Bronchial epithelial cell (primary cell): Measurements from ENCODE around the gene FHIT. TPM values are rescaled to one million over a fixed set of nuclear protein-coding genes. Genes with fewer than 3 reads are reported as not detected.

Source experiments
- DNase-seq: peaks from one replicate; pipeline ENCODE4 v3.0.0-alpha.2; 2010; ENCODE audit warnings: low read depth
- FAIRE-seq: peaks from 2 replicates; lab custom pipeline; 2011; peaks lifted over from hg19 to GRCh38; lab: Jason Lieb, UNC
- H3K27me3 ChIP-seq: 2 replicates; pipeline ENCODE4 v1.5.1; 2011; ENCODE audit warnings: low read length; ENCODE audit not compliant: control insufficient read depth, insufficient read depth
- H3K36me3 ChIP-seq: 2 replicates; pipeline ENCODE4 v1.5.1; 2011; ENCODE audit warnings: low read length; ENCODE audit not compliant: control insufficient read depth, insufficient read depth
- H3K4me3 ChIP-seq: 2 replicates; pipeline ENCODE4 v1.5.1; 2011; ENCODE audit warnings: mild to moderate bottlenecking, low read depth, low read length, control low read depth
- CTCF ChIP-seq: IDR thresholded peaks from 2 replicates; pipeline ENCODE4 v1.5.1; 2011; ENCODE audit warnings: mild to moderate bottlenecking, moderate library complexity, low read length, control low read depth, inconsistent platforms; ENCODE audit not compliant: insufficient read depth, severe bottlenecking
- total RNA-seq: library from RNA; depleted of rRNA; stranded (reverse); fragments of >200 nt; gene quantifications from 2 replicates; pipeline ENCODE4 v1.2.1, GENCODE V29; 2014

The FHIT gene
- total RNA-seq, 1 donor from 2014 or later, result 1.6 TPM

GRCh38 chr3:61172203-61172602 lies 79.0 kb downstream of the FHIT start:
- DNase-seq (no peak), FAIRE-seq (no peak)
- TF ChIP-seq CTCF, result no peak
- Histone ChIP-seq H3K27me3 (no peaks in the 10 kb centered on the region), H3K36me3 (no peaks in the 10 kb centered on the region), H3K4me3 (no peak overlapping the region)

- no peak for TF ChIP-seq CTCF
- no peaks in the 10 kb centered on the region for H3K36me3 ChIP-seq
- DNase-seq, result no peak
- H3K4me3 ChIP-seq, result no peak overlapping the region
- no peak for FAIRE-seq
- H3K27me3 ChIP-seq, result no peaks in the 10 kb centered on the region
Observed at GRCh38 chr3:61169621-61170251, 81.5 kb downstream of the FHIT start.

- no peaks in the 10 kb centered on the region for H3K36me3 ChIP-seq
- DNase-seq (no peak), FAIRE-seq (no peak)
- no peaks in the 10 kb centered on the region for H3K27me3 ChIP-seq
- H3K4me3 ChIP-seq, result no peak overlapping the region
- no peak for TF ChIP-seq CTCF
Observed at GRCh38 chr3:61168286-61168685, 83.0 kb downstream of the FHIT start.

GRCh38 chr3:61162965-61163364 lies 88.3 kb downstream of the FHIT start:
- no peak for TF ChIP-seq CTCF
- Histone ChIP-seq H3K4me3 (no peak overlapping the region), H3K36me3 (no peaks in the 10 kb centered on the region), H3K27me3 (no peaks in the 10 kb centered on the region)
- FAIRE-seq (no peak), DNase-seq (no peak)

- Histone ChIP-seq H3K4me3 (no peak overlapping the region), H3K36me3 (no peaks in the 10 kb centered on the region), H3K27me3 (no peaks in the 10 kb centered on the region)
- no peak for DNase-seq
- no peak for FAIRE-seq
- TF ChIP-seq CTCF, result no peak
Observed at GRCh38 chr3:61158667-61159066, 92.6 kb downstream of the FHIT start.

- Histone ChIP-seq H3K4me3 (no peak overlapping the region), H3K36me3 (no peaks in the 10 kb centered on the region), H3K27me3 (no peaks in the 10 kb centered on the region)
- DNase-seq (no peak), FAIRE-seq (no peak)
- TF ChIP-seq CTCF, result no peak
Observed at GRCh38 chr3:61158216-61158615, 93.0 kb downstream of the FHIT start.
